CD14-positive monocyte (primary cell): ENCODE measurements around the gene SNX3. TPM values are rescaled to one million over a fixed set of nuclear protein-coding genes. Genes with fewer than 3 reads are reported as not detected.

Experiments used
- DNase-seq, 3 donors: peaks; one replicate each; pipeline ENCODE4 v3.0.0-alpha.2; 2011 to 2022
- H2AFZ ChIP-seq: 2 replicates; pipeline ENCODE4 v1.6.0; 2012; ENCODE audit warnings: mild to moderate bottlenecking, low read depth, low read length, inconsistent platforms; ENCODE audit not compliant: insufficient read depth, poor library complexity, severe bottlenecking
- H3K27ac ChIP-seq, 2 donors: 1 replicate in 1 of 2; 2 replicates in 1 of 2; pipeline ENCODE4 v1.5.1; 2012 to 2013; ENCODE audit warnings: low read length in 2 of 2, control low read depth in 1 of 2, inconsistent platforms in 1 of 2, low read depth in 1 of 2, mild to moderate bottlenecking in 1 of 2
- H3K27me3 ChIP-seq, 2 donors: one replicate each; pipeline versions ENCODE4 v1.6.0 to v1.6.1; 2011 to 2013; ENCODE audit warnings: low read length in 2 of 2; ENCODE audit not compliant: control insufficient read depth in 2 of 2, insufficient read depth in 2 of 2
- H3K36me3 ChIP-seq, 2 donors: replicated peaks in 1 of 2; 1 replicate in 1 of 2; 2 replicates in 1 of 2; pipeline versions ENCODE4 v1.5.1 to v1.6.1; 2012 to 2013; ENCODE audit warnings: low read length in 2 of 2, control low read depth in 1 of 2, inconsistent platforms in 1 of 2, mild to moderate bottlenecking in 1 of 2; ENCODE audit not compliant: insufficient read depth in 2 of 2, control insufficient read depth in 1 of 2
- H3K4me1 ChIP-seq, 2 donors: 1 replicate in 1 of 2; 2 replicates in 1 of 2; pipeline versions ENCODE4 v1.5.1 to v1.6.1; 2012 to 2013; ENCODE audit warnings: low read length in 2 of 2, control low read depth in 1 of 2, inconsistent platforms in 1 of 2, mild to moderate bottlenecking in 1 of 2, moderate library complexity in 1 of 2; ENCODE audit not compliant: insufficient read depth in 2 of 2, control insufficient read depth in 1 of 2
- H3K4me2 ChIP-seq: replicated peaks from 2 replicates; pipeline ENCODE3; 2012; ENCODE audit warnings: low read length, moderate library complexity, mild to moderate bottlenecking; ENCODE audit not compliant: poor library complexity, severe bottlenecking; ENCODE audit errors: extremely low read depth
- H3K4me3 ChIP-seq, 3 experiments: fragments of 200-600 bp in 1 of 3; sonication (generic) in 1 of 3; replicated peaks in 1 of 3; 1 replicate in 2 of 3; 2 replicates in 1 of 3; pipeline ENCODE4 v1.5.1; 2011 to 2013; ENCODE audit warnings: low read length in 3 of 3, mild to moderate bottlenecking in 3 of 3, control low read depth in 2 of 3, low read depth in 2 of 3, inconsistent platforms in 1 of 3, moderate library complexity in 1 of 3
- H3K79me2 ChIP-seq: 2 replicates; pipeline ENCODE4 v1.6.0; 2012; ENCODE audit warnings: mild to moderate bottlenecking, control low read depth, inconsistent platforms, low read length, moderate library complexity; ENCODE audit not compliant: insufficient read depth
- H3K9ac ChIP-seq: 2 replicates; pipeline ENCODE4 v1.6.0; 2017; ENCODE audit warnings: low read length, mild to moderate bottlenecking; ENCODE audit not compliant: insufficient read depth, poor library complexity, severe bottlenecking
- H3K9me3 ChIP-seq, 2 donors: replicated peaks in 1 of 2; 1 replicate in 1 of 2; 2 replicates in 1 of 2; pipeline versions ENCODE4 v1.5.1 to v1.6.1; 2012 to 2013; ENCODE audit warnings: low read length in 2 of 2, control low read depth in 1 of 2; ENCODE audit not compliant: control insufficient read depth in 1 of 2, insufficient read depth in 1 of 2
- H4K20me1 ChIP-seq: 2 replicates; pipeline ENCODE4 v1.6.0; 2012; ENCODE audit warnings: mild to moderate bottlenecking, low read length, control low read depth, moderate library complexity; ENCODE audit not compliant: insufficient read depth
- H3K27ac Mint-ChIP-seq, 7 donors: one replicate each; pipeline ENCODE4 v1.8.0; 2020; ENCODE audit warnings: mild to moderate bottlenecking in 7 of 7, mixed read lengths in 7 of 7, moderate library complexity in 6 of 7, inconsistent platforms in 2 of 7
- H3K27me3 Mint-ChIP-seq, 3 donors: one replicate each; pipeline ENCODE4 v1.8.0; 2021 to 2022; ENCODE audit warnings: low read depth in 3 of 3, mild to moderate bottlenecking in 3 of 3, mixed read lengths in 3 of 3, moderate library complexity in 3 of 3, inconsistent platforms in 1 of 3
- H3K36me3 Mint-ChIP-seq, 2 donors: one replicate each; pipeline ENCODE4 v1.8.0; 2020; ENCODE audit warnings: mixed read lengths in 2 of 2, inconsistent platforms in 1 of 2, mild to moderate bottlenecking in 1 of 2
- H3K4me1 Mint-ChIP-seq: one replicate; pipeline ENCODE4 v1.8.0; 2020; ENCODE audit warnings: mild to moderate bottlenecking, mixed read lengths
- H3K4me3 Mint-ChIP-seq, 2 donors: one replicate each; pipeline ENCODE4 v1.8.0; 2020; ENCODE audit warnings: mild to moderate bottlenecking in 2 of 2, mixed read lengths in 2 of 2, moderate library complexity in 1 of 2
- H3K9me3 Mint-ChIP-seq, 7 donors: one replicate each; pipeline ENCODE4 v1.8.0; 2020 to 2022; ENCODE audit warnings: mixed read lengths in 7 of 7, mild to moderate bottlenecking in 6 of 7, moderate library complexity in 6 of 7, inconsistent platforms in 2 of 7
- WGBS: methylation state at CpG from one replicate; pipeline ENCODE4 v1.1.5; 2013; ENCODE audit warnings: missing lambda C conversion rate; ENCODE audit not compliant: insufficient coverage; 5-methylcytosine and 5-hydroxymethylcytosine counted together
- intact Hi-C, 2 donors: fragments of 100-400 bp; cut with micrococcal nuclease; formaldehyde crosslinking; loops; one replicate each; pipeline versions ENCODE4 v1.15.0 to v1.15.1; 2023
- polyA plus RNA-seq, 3 donors: library from polyadenylated mRNA; depleted of rRNA in 1 of 3; unstranded in 2 of 3; stranded (reverse) in 1 of 3; fragments of 300-500 nt in 2 of 3; fragments of >200 nt in 1 of 3; fragmentation: Illumina TruSeq in 2 of 3; gene quantifications; 1 replicate in 2 of 3; 2 replicates in 1 of 3; pipeline ENCODE4 v1.2.3, GENCODE V29; 2012 to 2021
- TF ChIP-seq, protein P1 (sequence below): fragments of 200-600 bp; IDR thresholded peaks from one replicate; pipeline ENCODE4 v1.8.0; 2022; ENCODE audit warnings: antibody characterized with exemption, mild to moderate bottlenecking

SNX3 gene
- polyA plus RNA-seq, 3 donors: 134 to 441 (median 394) TPM

DNA sequence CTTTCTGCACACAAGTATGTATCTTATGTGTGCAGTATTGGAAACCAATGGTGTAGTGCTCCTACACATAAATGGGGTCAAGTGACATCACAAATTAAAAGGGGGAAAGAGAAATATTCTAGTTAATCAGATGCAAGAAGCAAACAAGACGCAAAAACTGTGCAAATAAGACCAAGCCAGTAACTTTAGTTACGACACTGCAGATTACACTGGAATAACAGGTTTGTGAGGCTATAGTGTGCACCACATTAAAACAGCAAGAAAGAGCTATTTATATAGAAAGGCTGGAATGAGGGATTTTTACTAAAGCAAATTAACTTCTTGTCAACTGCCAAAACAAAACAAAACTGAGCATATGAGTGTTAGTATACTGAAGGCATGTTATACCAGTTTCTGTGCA lies 49.2 kb downstream of the SNX3 start:
- no peak overlapping the region for H3K9ac ChIP-seq
- H3K9me3 ChIP-seq: no peaks in the 10 kb centered on the region
- Mint-ChIP-seq H3K9me3 (no peaks in the 10 kb centered on the region), H3K27me3 (no peaks in the 10 kb centered on the region), H3K36me3 (peaks cover 45 to 72% of the 10 kb centered on the region in 2 donors), H3K4me3 (no peak overlapping the region), H3K4me1 (peaks cover 14% of the 10 kb centered on the region), H3K27ac (no peak overlapping the region)
- no peaks in the 10 kb centered on the region for H3K27me3 ChIP-seq
- H2AFZ ChIP-seq: no peak overlapping the region
- H3K27ac ChIP-seq: no peak overlapping the region
- no peak overlapping the region for H3K4me3 ChIP-seq
- 100% methylated on average over 2 of the region's 2 CpGs for WGBS
- no peak for DNase-seq
- peaks cover 62% of the 10 kb centered on the region for H4K20me1 ChIP-seq
- H3K79me2 ChIP-seq: peaks cover 14% of the 10 kb centered on the region
- TF ChIP-seq, protein P1, sequence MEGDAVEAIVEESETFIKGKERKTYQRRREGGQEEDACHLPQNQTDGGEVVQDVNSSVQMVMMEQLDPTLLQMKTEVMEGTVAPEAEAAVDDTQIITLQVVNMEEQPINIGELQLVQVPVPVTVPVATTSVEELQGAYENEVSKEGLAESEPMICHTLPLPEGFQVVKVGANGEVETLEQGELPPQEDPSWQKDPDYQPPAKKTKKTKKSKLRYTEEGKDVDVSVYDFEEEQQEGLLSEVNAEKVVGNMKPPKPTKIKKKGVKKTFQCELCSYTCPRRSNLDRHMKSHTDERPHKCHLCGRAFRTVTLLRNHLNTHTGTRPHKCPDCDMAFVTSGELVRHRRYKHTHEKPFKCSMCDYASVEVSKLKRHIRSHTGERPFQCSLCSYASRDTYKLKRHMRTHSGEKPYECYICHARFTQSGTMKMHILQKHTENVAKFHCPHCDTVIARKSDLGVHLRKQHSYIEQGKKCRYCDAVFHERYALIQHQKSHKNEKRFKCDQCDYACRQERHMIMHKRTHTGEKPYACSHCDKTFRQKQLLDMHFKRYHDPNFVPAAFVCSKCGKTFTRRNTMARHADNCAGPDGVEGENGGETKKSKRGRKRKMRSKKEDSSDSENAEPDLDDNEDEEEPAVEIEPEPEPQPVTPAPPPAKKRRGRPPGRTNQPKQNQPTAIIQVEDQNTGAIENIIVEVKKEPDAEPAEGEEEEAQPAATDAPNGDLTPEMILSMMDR: no peak
- peaks cover 38 to 96% of the 10 kb centered on the region in 2 donors for H3K36me3 ChIP-seq
- intact Hi-C loops: no loop called here
- H3K4me2 ChIP-seq: no peak overlapping the region
- peaks cover 12% of the 10 kb centered on the region in 2 donors for H3K4me1 ChIP-seq

DNA sequence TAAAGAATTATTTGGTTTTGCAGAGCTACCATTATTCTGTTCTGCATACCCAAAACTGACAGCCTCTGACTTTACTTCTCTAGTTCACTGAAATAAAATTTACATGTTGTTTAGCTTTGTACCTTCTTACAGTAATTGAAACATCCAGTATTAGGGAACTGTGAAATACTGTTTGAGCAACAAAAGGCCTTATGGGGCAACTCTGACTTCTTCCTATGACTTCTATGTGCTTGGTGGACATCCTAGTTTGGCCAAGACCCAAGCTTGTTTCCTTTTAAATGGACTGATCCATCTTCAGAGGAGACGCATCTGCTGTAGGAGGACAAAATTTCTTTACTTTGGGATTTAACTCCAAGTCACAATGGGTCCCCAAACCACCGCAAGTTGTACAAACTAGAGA lies 50.3 kb downstream of the SNX3 start:
- peak; percentile 11 to 26 (median 20) for DNase-seq
- H3K9me3 ChIP-seq: no peaks in the 10 kb centered on the region
- Mint-ChIP-seq H3K4me1 (peaks cover 14% of the 10 kb centered on the region), H3K36me3 (peaks cover 45 to 69% of the 10 kb centered on the region in 2 donors), H3K27me3 (no peaks in the 10 kb centered on the region), H3K9me3 (no peaks in the 10 kb centered on the region), H3K27ac (peak overlapping the region in 3 of 7 donors; percentile 25 to 70 (median 53)), H3K4me3 (no peak overlapping the region)
- H3K27ac ChIP-seq: peak overlapping the region; percentile 5 to 56
- peaks cover 12% of the 10 kb centered on the region in 2 donors for H3K4me1 ChIP-seq
- TF ChIP-seq, protein P1: no peak
- peaks cover 3% of the 10 kb centered on the region for H3K79me2 ChIP-seq
- no peak overlapping the region for H3K4me3 ChIP-seq
- WGBS: no CpG with 5 or more reads among the region's 2 CpGs
- peaks cover 51% of the 10 kb centered on the region for H4K20me1 ChIP-seq
- H3K9ac ChIP-seq: no peak overlapping the region
- H3K4me2 ChIP-seq: no peak overlapping the region
- no peaks in the 10 kb centered on the region for H3K27me3 ChIP-seq
- intact Hi-C loops: no loop called here
- peaks cover 31 to 95% of the 10 kb centered on the region in 2 donors for H3K36me3 ChIP-seq
- H2AFZ ChIP-seq: no peak overlapping the region
